Right ventricle myocardium superior (tissue), 1 donor: ENCODE measurements around the gene PLXNB2. TPM values are rescaled to one million over a fixed set of nuclear protein-coding genes. Genes with fewer than 3 reads are reported as not detected.

Source experiments
- ATAC-seq: fragments of 200-7000 bp; cut with Tn5 transposase; one replicate; pipeline ENCODE4 v1.9.1; 2020; ENCODE audit warnings: mild to moderate bottlenecking; ENCODE audit not compliant: poor library complexity
- DNase-seq: peaks from one replicate; pipeline ENCODE4 v3.0.0-alpha.2; 2020
- intact Hi-C: fragments of 100-400 bp; cut with DNase I; formaldehyde crosslinking; loops from one replicate; pipeline ENCODE4 v1.11.2; 2022
- total RNA-seq: library from RNA; stranded (reverse); fragmentation: NEBNext Ultra II Directional; extraction: Animal tissue kit (Norgen Biotek cat#: 25700); gene quantifications from one replicate; pipeline ENCODE4 v1.2.1, GENCODE V29; 2021
- donor health status: DM: no; HTN: yes; CAD: no; lungs with severe emphysema.

The PLXNB2 gene
- total RNA-seq, 1 donor from 2014 or later, result 68.3 TPM

DNA sequence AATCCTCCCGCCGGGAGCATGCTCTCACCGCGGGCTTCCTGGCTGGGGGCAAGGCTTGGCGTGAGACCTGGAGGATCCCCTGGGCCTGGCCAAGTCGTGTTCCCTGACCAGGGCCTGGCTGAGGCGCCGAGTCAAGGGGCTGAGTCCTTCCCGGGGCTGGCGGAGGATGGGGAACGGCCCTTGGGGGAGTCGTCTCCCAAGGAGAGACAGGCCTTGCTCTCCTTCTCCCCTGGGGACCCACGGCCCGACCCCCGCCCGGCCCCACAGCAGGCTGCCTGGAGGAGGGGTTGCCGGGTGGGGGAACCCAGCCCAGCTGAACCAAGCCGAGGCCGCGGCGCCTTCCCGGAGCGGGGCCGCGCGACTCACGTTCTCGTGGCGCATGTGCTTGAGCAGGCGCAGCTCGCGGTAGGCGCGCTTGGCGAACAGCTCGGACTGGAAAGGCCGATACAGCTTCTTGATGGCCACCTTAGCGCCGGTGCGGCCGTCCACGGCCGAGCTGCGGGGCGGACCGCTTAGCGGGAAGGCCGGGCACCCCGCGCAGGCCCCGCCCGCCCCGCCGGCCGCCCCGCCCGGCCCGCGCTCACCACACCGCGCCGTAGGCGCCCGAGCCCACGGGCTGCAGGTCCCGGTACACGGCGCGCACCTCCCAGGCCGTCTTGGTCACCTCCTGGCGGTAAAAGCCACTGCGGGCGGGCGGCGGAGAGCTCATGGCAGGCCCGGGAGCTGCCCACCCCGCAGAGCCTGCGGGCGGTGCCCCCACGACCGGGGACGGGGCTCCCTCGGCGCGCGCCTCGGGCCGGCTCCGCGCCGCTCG is 46.4 kb downstream of the PLXNB2 start:
- intact Hi-C loops, result no loop called here
- DNase-seq (peak; percentile 69), ATAC-seq (peak; percentile 4)

DNA sequence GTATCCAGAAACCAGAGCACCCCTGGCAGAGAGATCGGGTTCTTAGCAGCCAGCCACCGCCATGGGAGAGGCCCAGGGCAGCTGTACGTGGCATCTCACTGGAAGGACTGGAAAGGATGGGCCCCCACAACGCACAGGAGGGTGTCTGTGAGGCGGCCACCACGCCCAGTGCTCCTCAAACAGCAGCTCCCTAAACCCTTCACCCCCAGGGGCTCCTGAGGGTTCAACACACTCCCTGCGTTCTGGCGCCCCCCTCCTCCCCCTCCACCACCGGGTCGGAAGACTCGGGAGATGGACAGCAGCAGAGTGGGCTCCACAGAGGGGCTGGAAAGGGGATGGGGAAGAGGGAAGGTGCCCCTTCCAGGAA is 47.0 kb downstream of the PLXNB2 start:
- intact Hi-C loops, result no loop called here
- no peak for DNase-seq
- no peak for ATAC-seq

GRCh38 chr22:50259302-50259701 is 48.1 kb downstream of the PLXNB2 start:
- intact Hi-C loops, result no loop called here
- no peak for DNase-seq
- ATAC-seq, result no peak

GRCh38 chr22:50258361-50259292 is 48.8 kb downstream of the PLXNB2 start:
- DNase-seq (peak; percentile 67), ATAC-seq (peak; percentile 86)
- intact Hi-C loops, result no loop called here

GRCh38 chr22:50257451-50258360 is 49.7 kb downstream of the PLXNB2 start:
- intact Hi-C loops, result no loop called here
- ATAC-seq (peak; percentile 26), DNase-seq (no peak)

DNA sequence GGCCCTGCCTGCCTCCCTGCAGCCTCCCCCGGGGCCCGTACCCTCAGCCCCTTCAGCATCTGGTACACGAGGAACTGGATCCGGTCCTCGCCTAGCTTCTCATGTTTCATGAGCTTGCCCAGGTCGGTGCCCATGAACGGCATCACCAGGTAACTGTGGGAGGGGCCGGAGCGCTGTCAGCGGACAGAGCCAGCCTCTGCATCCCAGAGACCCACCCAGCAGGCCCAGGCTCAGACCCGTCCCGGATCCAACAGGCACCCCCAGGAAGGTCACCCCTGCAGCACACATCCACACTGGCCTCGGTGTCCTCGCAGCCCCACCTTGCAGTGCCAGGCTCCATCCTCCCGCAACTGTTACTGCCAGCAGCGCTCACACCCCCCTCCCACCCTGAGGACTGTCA is 50.4 kb downstream of the PLXNB2 start:
- intact Hi-C loops, result no loop called here
- DNase-seq (no peak), ATAC-seq (no peak)

GRCh38 chr22:50256258-50256862 is 51.1 kb downstream of the PLXNB2 start:
- ATAC-seq, result no peak
- intact Hi-C loops, result no loop called here

DNA sequence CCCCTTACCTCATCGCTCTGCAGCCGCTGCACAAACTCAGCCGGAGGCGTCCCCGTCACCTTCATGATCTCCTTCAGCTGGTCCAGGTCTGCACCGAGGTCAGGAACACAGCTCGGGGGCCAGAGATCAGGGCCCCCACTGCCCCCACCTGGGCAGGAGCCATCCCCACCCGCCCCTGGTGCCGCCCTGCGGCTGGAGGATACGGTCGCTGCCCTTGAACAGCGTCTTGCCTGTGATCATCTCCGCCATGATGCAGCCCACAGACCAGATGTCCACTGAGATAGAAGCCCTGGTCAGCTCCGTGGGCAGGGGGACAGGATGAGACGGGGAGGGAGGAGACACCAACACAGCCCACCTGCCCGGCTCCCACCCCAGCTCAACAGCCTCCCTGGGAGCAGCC is 51.8 kb downstream of the PLXNB2 start:
- intact Hi-C loops, result no loop called here
- no peak for ATAC-seq

More at GRCh38 chr22:50256258-50256862, 51.1 kb downstream of the PLXNB2 start:
- DNase-seq, result no peak

DNA sequence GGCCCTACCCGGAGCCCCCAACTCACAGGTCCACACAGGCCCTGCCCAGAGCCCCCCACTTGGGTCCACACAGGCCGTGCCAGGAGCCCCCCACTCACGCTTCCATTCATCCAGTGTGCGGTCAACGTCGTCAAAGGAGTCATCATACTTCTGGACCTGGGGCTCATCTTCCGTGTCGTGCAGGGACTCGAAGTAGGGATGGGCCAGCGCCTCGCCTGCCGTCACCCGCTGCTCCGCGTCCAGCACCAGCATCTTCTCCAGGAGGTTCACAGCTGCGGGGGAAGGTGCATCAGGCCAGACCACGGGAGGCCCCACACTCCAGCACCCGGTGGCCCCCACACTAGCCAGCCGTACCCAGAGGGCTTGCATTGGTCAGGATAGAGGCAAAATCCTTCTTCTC is 52.3 kb downstream of the PLXNB2 start:
- no peak for DNase-seq
- no peak for ATAC-seq
- intact Hi-C loops, result no loop called here

More for the DNA sequence above, 51.8 kb downstream of the PLXNB2 start:
- no peak for DNase-seq

- intact Hi-C loops, result loop anchor here (5.0 kb wide), 1 partner anchor 73 kb away; the partner anchor contains the start of gene DENND6B
Measured at GRCh38 chr22:50253941-50254340, 53.5 kb downstream of the PLXNB2 start.

GRCh38 chr22:50253046-50253915 is 54.2 kb downstream of the PLXNB2 start:
- DNase-seq (no peak), ATAC-seq (no peak)
- intact Hi-C loops, result loop anchor here (5.0 kb wide), 1 partner anchor 74 kb away; the partner anchor contains the start of gene DENND6B

More at GRCh38 chr22:50253941-50254340, 53.5 kb downstream of the PLXNB2 start:
- no peak for DNase-seq
- ATAC-seq, result no peak

- DNase-seq (peak; percentile 86), ATAC-seq (peak; percentile 82)
- intact Hi-C loops, result loop anchor here (5.0 kb wide), 1 partner anchor 75 kb away; the partner anchor contains the start of gene DENND6B
Measured at GRCh38 chr22:50252082-50253045, 55.1 kb downstream of the PLXNB2 start.

GRCh38 chr22:50251477-50252081 is 55.9 kb downstream of the PLXNB2 start:
- DNase-seq (no peak), ATAC-seq (no peak)
- intact Hi-C loops, result loop anchor here (5.0 kb wide), 1 partner anchor 76 kb away; the partner anchor contains the start of gene DENND6B

GRCh38 chr22:50250555-50251476 is 56.6 kb downstream of the PLXNB2 start, which contains the start of gene HDAC10:
TSS of gene HDAC10 (minus strand) at chr22:50251265. CDS start at chr22:50251032, 233 bp downstream.
- ATAC-seq (peak; percentile 86), DNase-seq (peak; percentile 92)
- intact Hi-C loops, result loop anchor here (5.0 kb wide), 1 partner anchor 76 kb away; the partner anchor contains the start of gene DENND6B
